ENCODE measurements around the gene PARP14.
"Not testable (repeated sequence)": the region's sequence is repeated elsewhere in the genome, so short reads cannot be mapped to it uniquely, and the experiment has no call there.

Gene PARP14

DNA sequence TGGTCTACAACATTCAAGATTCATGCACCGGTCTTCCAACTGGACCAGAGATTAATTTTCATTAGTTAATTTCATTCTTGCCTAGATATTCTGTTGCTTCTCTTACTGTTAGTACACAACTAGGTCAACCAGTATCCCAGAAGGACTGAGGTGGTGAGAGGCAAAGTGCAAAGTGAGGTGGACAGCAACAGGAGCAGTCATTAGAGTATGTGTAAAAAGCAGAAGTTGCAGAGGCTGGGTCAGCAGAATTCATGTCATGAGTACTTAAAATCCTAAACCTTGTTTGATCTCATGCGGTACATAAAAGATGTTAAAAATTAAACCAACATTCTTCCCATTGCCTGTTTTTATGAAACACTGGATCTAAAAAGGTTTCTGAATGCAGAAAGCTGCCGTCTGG, 46.7 kb downstream of the PARP14 start:
- FAIRE-seq = no peak

DNA sequence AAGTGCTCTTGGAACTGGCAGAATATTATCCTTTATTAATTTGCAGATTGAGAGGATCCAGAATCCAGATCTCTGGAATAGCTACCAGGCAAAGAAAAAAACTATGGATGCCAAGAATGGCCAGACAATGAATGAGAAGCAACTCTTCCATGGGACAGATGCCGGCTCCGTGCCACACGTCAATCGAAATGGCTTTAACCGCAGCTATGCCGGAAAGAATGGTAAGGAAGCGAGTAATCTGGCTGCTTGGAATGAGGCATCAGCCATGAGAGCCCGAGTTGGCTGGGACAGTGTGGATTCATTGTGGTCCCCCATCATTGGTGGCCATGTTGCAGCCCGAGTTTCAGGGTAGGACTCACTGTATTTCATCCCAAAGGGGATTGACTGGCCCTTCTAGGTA, 47.1 kb downstream of the PARP14 start:
- no peak for FAIRE-seq

DNA sequence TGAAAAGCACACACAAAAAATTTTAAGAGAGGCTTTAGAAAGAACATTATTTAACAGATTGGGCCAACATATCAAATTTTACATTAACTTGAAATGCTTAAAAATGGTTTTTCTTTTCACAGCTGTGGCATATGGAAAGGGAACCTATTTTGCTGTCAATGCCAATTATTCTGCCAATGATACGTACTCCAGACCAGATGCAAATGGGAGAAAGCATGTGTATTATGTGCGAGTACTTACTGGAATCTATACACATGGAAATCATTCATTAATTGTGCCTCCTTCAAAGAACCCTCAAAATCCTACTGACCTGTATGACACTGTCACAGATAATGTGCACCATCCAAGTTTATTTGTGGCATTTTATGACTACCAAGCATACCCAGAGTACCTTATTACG, 47.5 kb downstream of the PARP14 start:
- no peak for FAIRE-seq

DNA sequence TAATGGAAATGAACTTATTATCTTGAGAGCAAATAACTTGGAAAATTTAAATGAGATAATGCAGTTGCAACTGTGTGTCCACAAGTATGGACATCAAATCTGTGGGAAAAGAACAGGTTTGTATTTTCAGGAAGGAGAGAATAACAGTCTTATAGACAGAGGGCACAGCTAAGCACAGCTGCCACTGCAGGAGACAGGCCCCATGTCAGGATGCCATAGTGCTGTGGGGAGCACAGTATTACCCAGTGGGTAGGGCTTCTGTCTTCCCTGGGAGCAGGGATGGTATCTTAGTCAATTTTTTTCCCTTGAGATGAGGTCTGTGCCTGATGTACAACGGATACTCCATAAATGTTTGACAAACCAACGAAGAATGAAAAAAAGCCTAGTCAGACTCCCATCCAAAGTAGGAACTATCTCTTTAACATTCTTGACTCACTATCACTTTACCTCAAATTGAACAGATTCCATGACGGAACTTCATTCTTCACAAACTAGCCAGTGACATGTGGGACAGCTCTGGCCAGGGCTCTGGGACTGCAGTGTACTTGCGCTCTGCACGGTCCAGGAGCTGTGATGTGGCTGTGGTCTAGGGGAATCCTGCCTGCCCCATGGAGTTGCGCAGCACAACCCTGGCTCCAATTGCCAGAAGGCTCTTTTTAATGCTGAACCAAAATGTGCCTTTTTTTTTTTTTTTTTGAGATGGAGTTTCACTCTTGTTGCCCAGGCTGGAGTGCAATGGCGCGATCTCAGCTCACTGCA, 48.3 kb downstream of the PARP14 start:
- no peak for FAIRE-seq

GRCh38 chr3:122730240-122730639, 49.6 kb downstream of the PARP14 start:
- FAIRE-seq = no peak

DNA sequence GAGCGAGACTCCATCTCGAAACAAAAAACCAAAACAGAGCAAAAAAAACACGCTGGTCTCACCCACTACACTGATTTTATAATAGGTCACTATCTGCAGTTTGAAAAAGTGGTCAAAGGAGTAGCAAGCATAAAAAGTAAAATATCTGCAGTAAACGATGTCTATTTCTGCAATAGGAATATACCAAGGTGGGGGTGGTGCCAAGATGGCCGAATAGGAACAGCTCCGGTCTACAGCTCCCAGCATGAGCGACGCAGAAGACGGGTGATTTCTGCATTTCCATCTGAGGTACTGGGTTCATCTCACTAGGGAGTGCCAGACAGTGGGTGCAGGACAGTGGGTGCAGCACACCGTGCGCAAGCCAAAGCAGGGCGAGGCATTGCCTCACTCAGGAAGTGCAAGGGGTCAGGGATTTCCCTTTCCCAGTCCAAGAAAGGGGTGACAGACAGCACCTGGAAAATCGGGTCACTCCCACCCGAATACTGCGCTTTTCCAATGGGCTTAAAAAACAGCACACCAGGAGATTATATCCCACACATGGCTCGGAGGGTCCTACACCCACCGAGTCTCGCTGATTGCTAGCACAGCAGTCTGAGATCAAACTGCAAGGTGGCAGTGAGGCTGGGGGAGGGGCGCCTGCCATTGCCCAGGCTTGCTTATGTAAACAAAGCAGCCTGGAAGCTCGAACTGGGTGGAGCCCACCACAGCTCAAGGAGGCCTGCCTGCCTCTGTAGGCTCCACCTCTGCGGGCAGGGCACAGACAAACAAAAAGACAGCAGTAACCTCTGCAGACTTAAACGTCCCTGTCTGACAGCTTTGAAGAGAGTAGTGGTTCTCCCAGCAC, 52.3 kb downstream of the PARP14 start:
- FAIRE-seq = not testable (repeated sequence)

GRCh38 chr3:122739172-122739571, 58.5 kb downstream of the PARP14 start:
- no peak for FAIRE-seq

DNA sequence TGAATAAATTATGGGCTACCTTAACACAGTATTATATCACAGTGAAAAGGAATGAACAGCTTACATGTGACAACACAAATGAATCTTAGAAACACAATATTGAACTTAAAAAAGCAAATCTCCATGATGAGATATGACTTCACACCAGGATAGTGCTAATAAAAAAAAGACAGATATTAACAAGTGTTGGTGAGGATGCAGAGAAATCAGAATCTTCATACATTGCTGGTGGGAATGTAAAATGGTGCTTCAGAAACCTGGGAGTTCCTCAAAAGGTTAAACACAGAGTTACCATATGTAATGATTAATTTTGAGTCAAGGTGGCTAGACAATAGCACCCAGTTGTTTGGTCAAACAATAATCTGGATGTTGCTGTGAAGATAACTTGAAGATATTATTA, 61.6 kb downstream of the PARP14 start:
- no peak for FAIRE-seq

- FAIRE-seq = no peak
Measured at GRCh38 chr3:122743581-122744120, 63.0 kb downstream of the PARP14 start.

GRCh38 chr3:122745369-122746021, 64.9 kb downstream of the PARP14 start:
- no peak for FAIRE-seq

DNA sequence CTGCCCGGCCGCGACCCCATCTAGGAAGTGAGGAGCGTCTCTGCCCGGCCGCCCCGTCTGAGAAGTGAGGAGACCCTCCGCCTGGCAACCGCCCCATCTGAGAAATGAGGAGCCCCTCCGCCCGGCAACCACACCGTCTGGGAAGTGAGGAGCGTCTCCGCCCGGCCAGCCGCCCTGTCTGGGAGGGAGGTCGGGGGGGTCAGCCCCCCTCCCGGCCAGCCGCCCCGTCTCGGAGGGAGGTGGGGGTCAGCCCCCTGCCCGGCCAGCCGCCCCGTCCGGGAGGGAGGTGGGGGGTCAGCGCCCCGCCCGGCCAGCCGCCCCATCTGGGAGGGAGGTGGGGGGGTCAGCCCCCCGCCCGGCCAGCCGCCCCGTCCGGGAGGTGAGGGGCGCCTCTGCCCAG, 66.7 kb downstream of the PARP14 start:
- not testable (repeated sequence) for FAIRE-seq

- no peak for FAIRE-seq
Measured at GRCh38 chr3:122748347-122748746, 67.7 kb downstream of the PARP14 start.

DNA sequence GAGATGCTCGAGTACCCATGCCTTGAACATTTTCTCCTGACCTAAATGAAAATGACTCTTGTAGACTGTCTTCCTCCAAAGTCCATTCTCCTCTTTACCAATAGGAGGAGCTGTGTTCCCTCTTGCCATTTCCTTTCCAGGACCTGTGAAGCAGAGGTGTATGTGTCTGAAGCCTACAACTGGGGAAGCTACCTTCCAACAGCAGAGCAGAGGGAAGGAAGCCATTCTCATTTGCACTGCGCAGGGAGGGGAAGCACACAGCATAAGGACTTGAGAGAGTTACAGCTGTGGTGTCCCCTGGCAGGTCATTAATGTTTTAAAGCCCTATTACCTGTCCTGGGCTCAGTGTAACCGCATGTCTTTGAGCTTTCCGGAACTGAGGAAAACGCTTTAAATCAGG, 74.3 kb downstream of the PARP14 start:
- no peak for FAIRE-seq

DNA sequence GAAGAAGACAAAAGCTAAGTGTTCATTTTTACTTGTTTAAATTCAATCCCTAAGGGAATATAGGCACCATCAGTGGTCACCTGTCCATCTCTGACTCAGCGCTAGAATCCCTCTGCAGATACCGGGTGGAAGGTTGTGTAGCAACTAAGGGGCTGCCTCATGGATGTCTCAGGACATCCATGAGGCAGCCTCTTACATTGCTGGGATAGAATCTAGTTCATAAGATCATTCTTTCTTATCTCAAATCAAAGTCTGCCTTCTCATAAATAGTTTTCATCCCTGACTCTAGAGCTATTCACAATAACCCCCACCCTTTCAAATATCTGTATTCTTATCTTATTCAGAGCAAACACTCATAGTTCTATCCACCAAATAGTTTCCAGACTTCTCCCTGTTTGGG, 74.9 kb downstream of the PARP14 start:
- FAIRE-seq = no peak

GRCh38 chr3:122758877-122759560, 78.4 kb downstream of the PARP14 start:
- no peak for FAIRE-seq

- FAIRE-seq = no peak
Measured at GRCh38 chr3:122760453-122761271, 80.0 kb downstream of the PARP14 start.

DNA sequence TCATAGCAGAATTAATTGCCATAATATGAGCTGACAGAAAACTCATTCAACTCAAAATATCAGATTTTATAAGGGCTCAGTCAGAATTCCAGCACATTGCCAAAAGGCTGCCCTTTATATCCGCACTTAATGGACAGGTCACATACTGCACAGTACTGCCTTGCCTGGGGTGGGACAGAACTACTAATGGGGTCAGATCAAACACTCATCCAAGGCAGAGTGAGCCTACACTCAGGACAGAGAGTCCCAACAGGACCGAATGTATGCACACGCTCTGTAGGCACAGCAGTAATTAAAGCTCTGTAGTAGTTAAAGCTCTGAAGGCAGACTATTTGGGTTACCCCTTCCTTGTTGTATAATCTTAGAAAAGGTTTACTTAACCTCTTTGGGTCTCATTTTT, 85.8 kb downstream of the PARP14 start:
- FAIRE-seq = no peak

- FAIRE-seq = no peak
Measured at GRCh38 chr3:122767540-122768372, 87.1 kb downstream of the PARP14 start.

DNA sequence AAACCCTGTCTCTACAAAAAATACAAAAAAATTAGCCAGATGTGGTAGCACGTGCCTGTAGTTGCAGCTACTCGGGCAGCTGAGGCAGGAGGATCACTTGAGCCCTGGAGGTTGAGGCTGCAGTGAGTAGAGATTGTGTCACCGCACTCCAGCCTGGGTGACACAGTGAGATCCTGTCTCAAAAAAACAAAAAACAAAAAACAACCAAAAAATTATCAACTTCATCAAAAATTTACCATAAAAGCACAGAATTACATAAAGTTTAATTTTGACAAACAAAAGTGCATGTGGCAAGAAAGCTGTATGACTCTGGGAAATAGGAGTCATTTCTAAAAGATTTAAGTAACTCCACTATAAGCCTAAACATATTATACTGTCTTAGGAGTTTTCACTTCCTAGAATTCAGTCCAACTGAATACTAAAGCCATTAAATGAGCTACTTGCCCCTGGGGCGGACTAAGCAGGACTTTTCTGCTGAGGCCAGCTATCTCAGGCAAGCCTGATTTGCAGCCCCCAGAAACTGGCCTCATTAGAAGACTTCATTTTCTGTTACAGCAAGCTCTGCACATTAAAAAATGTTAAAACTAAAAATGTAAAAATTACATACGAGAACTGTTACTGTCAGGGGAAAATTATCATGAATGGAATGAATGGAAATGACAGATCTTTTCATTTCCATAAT, 90.0 kb downstream of the PARP14 start:
- no peak for FAIRE-seq

DNA sequence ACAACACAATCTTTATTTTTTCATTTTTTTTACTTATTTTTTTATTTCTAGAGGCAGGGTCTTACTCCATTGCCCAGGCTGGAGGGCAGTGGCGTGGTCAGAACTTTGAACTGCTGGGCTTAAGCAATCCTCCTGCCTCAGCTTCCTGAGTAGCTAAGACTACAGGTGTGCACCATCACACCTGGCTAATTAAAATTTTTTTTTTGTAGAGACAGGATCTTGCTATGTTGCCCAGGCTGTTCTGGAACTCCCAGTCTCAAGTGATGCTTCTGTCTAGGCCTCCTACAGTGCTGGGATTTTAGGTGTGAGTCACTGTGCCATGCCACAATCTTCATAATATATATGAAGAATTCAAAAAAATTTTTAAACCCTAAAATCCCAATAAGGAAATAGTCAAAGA, 92.2 kb downstream of the PARP14 start:
- no peak for FAIRE-seq

All from islet of Langerhans (tissue), 1 donor.